ENCODE data around the gene ATP2B3.
A peak's percentile ranks its signal among the peaks of the same experiment; 100 is the strongest.

Gene ATP2B3

DNA sequence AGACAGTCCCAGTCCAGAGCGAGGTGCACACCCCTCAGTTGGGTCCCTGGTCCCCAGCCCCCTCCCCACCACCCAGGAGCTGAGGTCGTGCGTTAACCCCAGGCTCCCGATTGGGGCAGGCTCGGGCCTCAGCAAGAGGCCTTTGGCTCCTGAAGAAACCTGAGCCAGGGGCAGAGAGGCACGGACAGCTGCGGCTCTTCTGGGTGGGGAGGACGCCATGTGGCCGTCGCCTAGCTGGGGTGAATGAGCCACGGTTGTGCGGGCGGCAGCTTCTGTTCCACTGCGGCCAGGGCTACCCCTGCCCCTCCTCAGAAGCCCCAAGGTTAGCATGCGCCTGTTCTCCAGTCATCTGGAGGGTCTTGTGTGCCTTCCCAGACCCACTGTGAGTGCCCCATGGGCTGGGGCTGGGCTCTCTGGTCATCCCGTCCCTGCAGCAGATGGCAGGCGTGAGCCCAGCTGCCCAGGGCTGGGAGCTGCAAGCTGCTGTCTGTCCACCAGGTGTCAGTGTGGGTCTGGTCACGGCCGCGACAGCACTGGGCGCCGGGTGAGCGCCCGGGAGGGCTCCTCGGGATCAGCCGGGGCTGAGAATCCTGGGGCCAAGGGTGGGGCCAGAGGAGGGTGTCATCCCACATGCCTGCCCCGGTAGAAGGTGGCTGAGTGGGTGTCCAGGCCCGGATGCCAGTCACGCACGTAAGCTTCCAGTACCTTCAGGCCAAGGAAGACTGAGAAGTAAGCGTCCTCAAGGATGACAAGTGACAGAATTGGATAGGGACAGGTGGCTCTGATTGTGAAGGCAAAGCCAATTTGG, 21.9 kb downstream of the ATP2B3 start:
- peak; percentile 59 for DNase-seq

- no peak for DNase-seq
These were observed 22.5 kb downstream of the ATP2B3 start for GRCh38 chrX:153539979-153540358.

DNA sequence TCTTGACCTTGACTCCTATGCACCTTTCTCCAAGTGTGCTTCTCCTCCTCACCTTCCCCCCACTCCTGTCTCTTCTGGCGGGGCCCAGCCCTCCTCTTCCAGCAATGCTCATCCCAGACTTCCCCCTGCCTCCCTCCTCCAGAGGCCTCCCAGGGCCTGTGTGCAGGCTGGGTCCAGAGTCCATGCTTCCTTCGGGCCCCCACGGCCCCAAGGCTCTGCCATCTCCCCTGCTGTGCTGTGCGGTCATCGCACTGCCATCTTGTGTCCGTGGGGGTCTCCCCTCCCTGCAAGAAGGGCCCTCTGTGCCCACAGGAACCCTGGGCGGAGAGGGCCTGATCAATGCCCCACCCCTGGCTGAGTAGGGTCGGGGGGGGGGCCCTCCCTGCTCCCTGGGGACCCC, 27.3 kb downstream of the ATP2B3 start:
- DNase-seq = no peak

GRCh38 chrX:153546386-153546785, 28.9 kb downstream of the ATP2B3 start:
- DNase-seq = no peak

DNA sequence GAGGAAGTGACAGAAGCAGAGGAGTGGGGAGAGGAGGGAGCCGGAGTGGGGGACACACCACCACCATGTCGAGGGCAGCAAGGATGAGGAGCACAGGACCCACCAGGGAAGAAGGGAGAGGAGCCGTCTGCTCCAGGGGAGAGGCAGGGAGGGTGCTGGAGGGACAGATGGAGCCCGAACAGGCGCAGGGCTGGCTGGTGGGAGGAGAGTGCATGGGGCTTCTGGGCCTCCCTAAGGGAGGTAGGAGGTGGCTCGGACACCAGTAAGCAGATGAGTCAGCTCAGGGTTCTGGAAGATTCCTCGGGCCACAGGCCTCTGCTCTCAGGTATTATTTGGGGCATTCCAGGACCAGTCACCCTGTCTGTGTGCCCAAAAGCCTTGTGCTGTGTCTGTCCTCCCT, 29.8 kb downstream of the ATP2B3 start:
- DNase-seq = no peak

- DNase-seq = no peak
These were observed 31.8 kb downstream of the ATP2B3 start for GRCh38 chrX:153549231-153549630.

GRCh38 chrX:153549807-153550206, 32.4 kb downstream of the ATP2B3 start:
- no peak for DNase-seq

GRCh38 chrX:153551135-153551534, 33.7 kb downstream of the ATP2B3 start:
- DNase-seq = no peak

GRCh38 chrX:153554519-153555167, 37.2 kb downstream of the ATP2B3 start:
- DNase-seq = peak; percentile 62

DNA sequence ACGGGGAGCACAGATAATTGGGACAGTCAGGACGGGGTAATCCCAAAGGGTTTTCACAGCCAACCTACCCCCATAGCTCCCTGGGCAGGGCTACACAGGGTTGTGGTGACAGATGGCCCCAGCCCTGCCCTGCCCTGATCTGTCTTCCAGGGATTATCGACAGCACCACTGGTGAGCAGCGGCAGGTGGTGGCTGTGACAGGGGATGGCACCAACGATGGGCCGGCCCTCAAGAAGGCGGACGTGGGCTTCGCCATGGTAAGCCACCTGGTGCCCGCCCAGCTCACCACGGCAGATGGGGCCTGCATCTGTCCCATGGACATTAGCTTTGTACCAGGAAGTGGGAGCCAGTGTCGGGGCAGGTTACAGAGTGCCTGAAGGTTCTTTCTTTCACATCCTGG, 39.3 kb downstream of the ATP2B3 start:
- no peak for DNase-seq

DNA sequence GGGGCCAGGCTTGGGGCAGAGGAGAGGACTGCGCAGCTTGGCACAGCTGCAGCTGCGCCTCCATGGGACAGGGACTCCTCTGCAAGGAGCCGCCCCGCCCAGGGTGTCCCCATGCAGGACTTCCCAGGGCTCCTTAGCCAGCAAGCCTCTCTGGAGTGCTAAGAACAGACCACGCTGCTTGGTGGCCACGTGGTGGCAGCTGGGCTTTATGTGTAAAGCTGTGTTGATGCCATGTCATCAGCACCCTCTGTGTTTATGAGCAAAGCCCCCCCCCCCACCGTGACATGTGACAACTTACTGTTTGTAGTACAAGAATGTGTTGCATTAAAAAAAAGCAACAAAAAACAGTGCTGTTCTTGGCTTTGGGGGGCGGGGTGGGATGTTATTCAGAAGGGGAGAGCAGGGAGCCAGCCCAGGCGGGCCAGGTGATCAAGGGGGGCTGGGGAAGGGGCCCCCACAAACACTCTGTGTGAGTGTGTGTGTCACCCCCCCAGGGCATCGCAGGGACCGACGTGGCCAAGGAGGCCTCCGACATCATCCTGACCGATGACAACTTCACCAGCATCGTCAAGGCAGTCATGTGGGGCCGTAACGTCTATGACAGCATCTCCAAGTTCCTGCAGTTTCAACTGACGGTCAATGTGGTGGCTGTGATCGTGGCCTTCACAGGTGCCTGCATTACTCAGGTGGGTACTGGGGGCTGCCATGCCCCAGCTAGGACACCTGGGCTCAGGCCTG, 40.3 kb downstream of the ATP2B3 start:
- DNase-seq = no peak

DNA sequence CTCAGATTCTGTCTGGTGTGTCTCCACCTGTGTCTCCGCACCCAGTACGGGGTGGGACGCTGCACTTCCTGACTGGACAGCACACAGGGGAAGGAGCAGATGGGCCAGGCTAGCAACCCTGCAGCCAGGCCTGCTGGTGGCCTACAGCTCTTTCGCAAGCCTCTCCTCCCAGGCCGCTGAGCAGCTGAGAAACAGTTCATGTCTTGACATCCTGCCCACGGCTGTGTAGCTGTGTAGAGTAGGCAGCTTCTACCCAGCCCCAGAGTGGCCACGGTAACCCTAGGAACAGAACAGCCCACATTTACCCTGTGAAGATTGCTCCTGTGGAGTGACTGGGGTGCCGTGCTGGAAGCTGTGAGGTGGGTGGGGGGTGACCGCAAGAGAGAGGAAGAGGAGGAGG, 42.6 kb downstream of the ATP2B3 start:
- DNase-seq = no peak

DNA sequence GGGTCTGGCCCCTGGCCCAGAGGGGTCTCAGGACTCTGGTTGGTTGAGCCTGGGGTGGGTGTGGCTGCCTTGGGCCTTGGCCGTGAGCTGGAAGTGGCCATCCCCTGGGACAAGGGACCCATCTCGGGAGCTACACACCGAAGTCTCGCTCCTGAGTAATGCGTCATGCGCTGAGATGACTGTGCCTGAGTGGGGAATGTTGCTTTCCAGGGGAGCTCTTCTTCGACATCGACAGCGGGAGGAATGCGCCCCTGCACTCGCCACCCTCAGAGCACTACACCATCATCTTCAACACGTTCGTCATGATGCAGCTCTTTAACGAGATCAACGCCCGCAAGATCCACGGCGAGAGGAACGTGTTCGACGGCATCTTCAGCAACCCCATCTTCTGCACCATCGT, 43.0 kb downstream of the ATP2B3 start:
- no peak for DNase-seq

- no peak for DNase-seq
These were observed 43.9 kb downstream of the ATP2B3 start for GRCh38 chrX:153561337-153561736.

DNA sequence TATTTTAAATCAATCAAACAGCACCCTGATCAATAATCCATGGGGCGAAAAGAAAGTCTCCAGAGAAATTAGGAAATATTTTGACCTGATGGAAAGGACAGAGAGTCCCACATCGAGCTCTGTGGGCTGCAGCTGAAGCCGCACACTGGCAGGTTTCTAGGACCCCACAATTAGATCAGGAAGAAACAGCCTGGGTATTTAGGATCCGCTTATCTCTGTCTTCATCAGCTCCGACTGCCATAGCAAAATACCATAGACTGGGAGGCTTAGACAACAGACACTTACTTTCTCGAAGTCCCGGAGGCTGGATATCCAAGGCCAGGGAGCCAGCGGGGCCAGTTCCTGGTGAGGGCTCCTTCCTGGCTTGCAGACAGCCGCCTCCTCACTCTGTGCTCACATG, 45.1 kb downstream of the ATP2B3 start:
- no peak for DNase-seq

- DNase-seq = no peak
These were observed 46.7 kb downstream of the ATP2B3 start for GRCh38 chrX:153564047-153564606.

DNA sequence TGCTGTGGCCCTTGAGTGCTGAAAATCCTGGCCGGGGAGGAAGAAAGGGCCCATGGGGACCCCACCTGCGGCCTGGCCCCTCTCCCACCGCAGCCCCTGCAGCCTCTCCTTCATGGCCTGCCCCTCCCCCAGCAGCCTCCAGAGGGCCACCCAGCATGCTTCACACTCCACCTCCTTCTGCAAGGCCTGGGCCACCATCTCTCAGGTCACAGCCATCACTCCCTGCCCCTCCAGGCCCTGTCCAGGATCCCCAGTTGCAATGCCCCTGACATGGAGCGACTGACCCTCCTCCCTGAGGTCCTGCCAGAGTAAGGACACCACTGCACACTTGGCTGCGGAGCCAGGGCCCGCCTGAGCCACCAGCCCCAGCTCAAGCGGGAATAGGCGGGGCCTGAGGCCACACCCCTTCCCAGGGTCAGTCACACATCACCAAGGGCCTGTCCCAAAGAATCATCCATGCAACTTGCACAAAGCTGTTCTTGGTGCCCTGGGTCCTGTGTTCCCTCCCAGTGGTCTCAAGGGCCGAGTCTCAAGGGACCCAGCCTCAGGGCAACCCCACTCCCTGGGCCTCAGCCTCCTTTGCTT, 48.6 kb downstream of the ATP2B3 start:
- DNase-seq = no peak

- no peak for DNase-seq
These were observed 51.1 kb downstream of the ATP2B3 start for GRCh38 chrX:153568451-153569011.

DNA sequence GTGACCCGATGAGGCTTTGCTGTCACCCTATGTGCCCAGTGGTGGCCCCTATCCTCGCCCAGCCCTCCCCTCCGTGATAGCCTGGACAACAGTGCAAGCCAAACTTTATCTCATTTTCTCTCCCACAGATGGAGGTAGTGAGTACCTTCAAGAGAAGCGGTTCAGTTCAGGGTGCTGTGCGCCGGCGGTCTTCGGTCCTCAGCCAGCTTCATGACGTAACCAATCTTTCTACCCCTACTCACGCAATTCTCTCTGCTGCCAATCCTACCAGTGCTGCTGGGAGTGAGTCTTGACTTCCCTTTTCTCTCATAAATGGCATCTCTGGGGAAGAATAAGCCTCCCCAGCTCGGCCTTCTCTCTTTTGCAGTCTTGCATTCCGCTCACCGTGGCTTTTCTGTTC, 52.0 kb downstream of the ATP2B3 start:
- DNase-seq = no peak

- no peak for DNase-seq
These were observed 54.1 kb downstream of the ATP2B3 start for GRCh38 chrX:153571534-153571908.

- DNase-seq = no peak
These were observed 55.2 kb downstream of the ATP2B3 start for GRCh38 chrX:153572601-153573000.

GRCh38 chrX:153573984-153574383, 56.5 kb downstream of the ATP2B3 start:
- DNase-seq = no peak

All from stimulated activated CD4-positive, alpha-beta T cell treated with anti-CD3 and anti-CD28 coated beads, Interleukin-4, amount 100 ng/mL, for 24 hours (primary cell).